Karpas-422 (cell line): ENCODE measurements around the gene ORAI1. TPM values are rescaled to one million over a fixed set of nuclear protein-coding genes. Genes with fewer than 3 reads are reported as not detected.

ENCODE experiments used
- DNase-seq: peaks from one replicate; pipeline ENCODE4 v3.0.0-alpha.2; 2015
- H2AFZ ChIP-seq: fragments of 200-600 bp; sonication (generic); 2 replicates; pipeline ENCODE4 v1.6.1; 2014; ENCODE audit warnings: antibody characterized with exemption, low read length, mixed read lengths
- H3K27ac ChIP-seq: fragments of 200-600 bp; sonication (generic); 2 replicates; pipeline ENCODE4 v1.5.1; 2014; ENCODE audit warnings: mild to moderate bottlenecking, low read length, moderate library complexity
- H3K27me3 ChIP-seq: fragments of 200-600 bp; sonication (generic); 2 replicates; pipeline ENCODE4 v1.6.1; 2014; ENCODE audit warnings: low read length, mixed read lengths
- H3K36me3 ChIP-seq: fragments of 200-600 bp; sonication (generic); 2 replicates; pipeline ENCODE4 v1.6.1; 2014; ENCODE audit warnings: low read length, mixed read lengths; ENCODE audit not compliant: insufficient read depth
- H3K4me1 ChIP-seq: fragments of 200-600 bp; sonication (generic); 2 replicates; pipeline ENCODE4 v1.6.1; 2014; ENCODE audit warnings: mild to moderate bottlenecking, low read length, mixed read lengths
- H3K4me2 ChIP-seq: fragments of 200-600 bp; sonication (generic); 2 replicates; pipeline ENCODE4 v1.6.1; 2014; ENCODE audit warnings: low read length, low read depth, mild to moderate bottlenecking; ENCODE audit not compliant: poor library complexity, severe bottlenecking
- H3K4me3 ChIP-seq: fragments of 200-600 bp; sonication (generic); 2 replicates; pipeline ENCODE4 v1.5.1; 2014; ENCODE audit warnings: mild to moderate bottlenecking, antibody characterized with exemption, low read length, mixed read lengths
- H3K79me2 ChIP-seq: fragments of 200-600 bp; sonication (generic); 2 replicates; pipeline ENCODE4 v1.6.1; 2014; ENCODE audit warnings: mild to moderate bottlenecking, low read length, mixed read lengths
- H3K9ac ChIP-seq: fragments of 200-600 bp; sonication (generic); 2 replicates; pipeline ENCODE4 v1.6.0; 2014; ENCODE audit warnings: low read length
- H3K9me2 ChIP-seq: fragments of 200-600 bp; sonication (generic), shearing (Covaris generic); replicated peaks from 2 replicates; pipeline ENCODE4 v1.6.0; 2014; ENCODE audit warnings: mild to moderate bottlenecking, low read length, moderate library complexity; ENCODE audit not compliant: insufficient read depth
- H3K9me3 ChIP-seq: fragments of 300-700, 200-600 bp; sonication (generic); 2 replicates; pipeline ENCODE4 v1.6.1; 2014; ENCODE audit warnings: low read length, mixed read lengths
- H4K20me1 ChIP-seq: fragments of 200-600 bp; sonication (generic); 2 replicates; pipeline ENCODE4 v1.6.1; 2014; ENCODE audit warnings: mild to moderate bottlenecking, antibody characterized with exemption, low read length, low read depth; ENCODE audit not compliant: insufficient read depth
- total RNA-seq: library from RNA; depleted of rRNA; stranded (reverse); fragments of >200 nt; shearing (Covaris generic); gene quantifications from 2 replicates; pipeline ENCODE4 v1.2.3, GENCODE V29; 2014; ENCODE audit warnings: low replicate concordance; rRNA removed

The ORAI1 gene
- 17.6 and 20.3 TPM in 2 replicates for total RNA-seq

GRCh38 chr12:121626087-121626852 lies at the start of gene ORAI1:
TSS of gene ORAI1 (plus strand) at chr12:121626530.
- no peaks in the 10 kb centered on the region for H3K27me3 ChIP-seq
- H4K20me1 ChIP-seq: no peaks in the 10 kb centered on the region; the same call in 1 of the 2 replicates
- peaks cover 41% of the 10 kb centered on the region for H3K79me2 ChIP-seq
- H2AFZ ChIP-seq: peak within 1 kb of the TSS; percentile 100
- H3K9me2 ChIP-seq: no peaks in the 10 kb centered on the region
- H3K36me3 ChIP-seq: 0 out of 2 replicates have a peak, but pooled peaks cover 5% of the 10 kb centered on the region
- H3K9ac ChIP-seq: peak within 1 kb of the TSS; percentile 90
- H3K4me1 ChIP-seq: peaks cover 39% of the 10 kb centered on the region
- peak; percentile 96 for DNase-seq
- peak within 1 kb of the TSS; percentile 85 for H3K27ac ChIP-seq
- H3K4me3 ChIP-seq: peak within 1 kb of the TSS; percentile 72
- H3K9me3 ChIP-seq: no peaks in the 10 kb centered on the region
- H3K4me2 ChIP-seq: peak within 1 kb of the TSS; percentile 91

- 0 out of 2 replicates have a peak overlapping the region, but pooled peaks have one; percentile 20 for H3K9ac ChIP-seq
- peaks cover 31% of the 10 kb centered on the region for H3K4me1 ChIP-seq
- no peaks in the 10 kb centered on the region for H3K9me3 ChIP-seq
- no peak overlapping the region for H3K4me2 ChIP-seq
- H3K9me2 ChIP-seq: no peaks in the 10 kb centered on the region
- DNase-seq: no peak
- H4K20me1 ChIP-seq: no peaks in the 10 kb centered on the region
- H3K4me3 ChIP-seq: no peak overlapping the region
- no peak overlapping the region for H3K27ac ChIP-seq
- no peaks in the 10 kb centered on the region for H3K79me2 ChIP-seq
- H3K27me3 ChIP-seq: no peaks in the 10 kb centered on the region
- H2AFZ ChIP-seq: no peak overlapping the region
- no peaks in the 10 kb centered on the region for H3K36me3 ChIP-seq
Measured at GRCh38 chr12:121576851-121577391, 49.4 kb upstream of the ORAI1 start.

GRCh38 chr12:121577443-121578180 lies 48.7 kb upstream of the ORAI1 start:
- DNase-seq: no peak
- Histone ChIP-seq H4K20me1 (no peaks in the 10 kb centered on the region), H3K9ac (peak overlapping the region; percentile 20; the same call in 1 of the 2 replicates), H3K9me2 (no peaks in the 10 kb centered on the region), H3K27me3 (no peaks in the 10 kb centered on the region), H3K4me1 (peaks cover 38% of the 10 kb centered on the region), H3K36me3 (no peaks in the 10 kb centered on the region), H3K4me3 (no peak overlapping the region), H3K79me2 (no peaks in the 10 kb centered on the region), H3K4me2 (peak overlapping the region; percentile 80), H3K27ac (no peak overlapping the region), H2AFZ (no peak overlapping the region), H3K9me3 (no peaks in the 10 kb centered on the region)

DNA sequence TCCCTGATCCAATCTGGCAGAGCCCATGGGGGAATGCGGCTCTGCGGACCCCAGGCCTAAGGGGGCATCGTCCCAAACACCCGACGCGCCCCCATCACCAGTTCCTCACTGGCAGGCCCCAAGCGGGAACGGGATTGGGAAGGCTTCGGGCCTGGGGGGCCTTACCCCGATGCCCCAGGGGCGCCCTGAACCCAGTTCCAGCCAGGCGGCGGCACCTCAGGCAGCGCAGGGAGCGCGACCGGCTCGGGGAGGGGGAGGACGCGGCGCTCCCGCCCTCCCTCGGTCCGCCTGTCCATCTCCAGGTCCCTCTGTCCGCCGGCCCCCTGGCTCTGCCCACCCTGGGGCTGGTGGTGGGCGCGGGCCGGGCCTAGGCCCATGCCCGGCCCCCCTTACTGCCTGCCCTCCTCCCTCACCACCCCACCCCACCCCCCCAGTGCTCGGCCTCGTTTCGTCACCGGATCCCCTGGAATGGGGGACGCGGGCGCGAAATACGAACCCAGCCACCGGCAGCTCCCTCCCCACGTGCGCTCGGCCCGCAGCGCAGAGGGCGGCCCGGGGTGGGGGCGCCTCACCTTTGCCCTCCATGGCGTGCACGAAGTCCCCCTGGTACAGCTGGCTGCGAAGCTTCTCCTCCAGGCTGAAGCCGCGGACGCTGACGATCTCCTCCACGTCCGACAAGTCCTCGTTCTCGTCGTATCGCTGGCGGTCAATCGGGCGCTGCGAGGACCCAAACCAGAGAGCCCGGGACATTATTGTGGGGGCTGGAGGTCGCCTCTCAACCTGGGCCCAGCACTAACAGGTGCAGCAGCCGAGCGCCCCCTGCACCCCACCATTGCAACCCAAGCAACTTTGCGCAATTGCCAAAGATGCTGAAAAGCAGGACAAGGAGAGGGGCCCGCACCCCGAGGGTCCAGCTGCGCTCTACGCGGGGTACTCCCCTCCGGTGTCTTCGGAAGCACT lies 47.8 kb upstream of the ORAI1 start:
- peak overlapping the region; percentile 85 for H3K9ac ChIP-seq

DNA sequence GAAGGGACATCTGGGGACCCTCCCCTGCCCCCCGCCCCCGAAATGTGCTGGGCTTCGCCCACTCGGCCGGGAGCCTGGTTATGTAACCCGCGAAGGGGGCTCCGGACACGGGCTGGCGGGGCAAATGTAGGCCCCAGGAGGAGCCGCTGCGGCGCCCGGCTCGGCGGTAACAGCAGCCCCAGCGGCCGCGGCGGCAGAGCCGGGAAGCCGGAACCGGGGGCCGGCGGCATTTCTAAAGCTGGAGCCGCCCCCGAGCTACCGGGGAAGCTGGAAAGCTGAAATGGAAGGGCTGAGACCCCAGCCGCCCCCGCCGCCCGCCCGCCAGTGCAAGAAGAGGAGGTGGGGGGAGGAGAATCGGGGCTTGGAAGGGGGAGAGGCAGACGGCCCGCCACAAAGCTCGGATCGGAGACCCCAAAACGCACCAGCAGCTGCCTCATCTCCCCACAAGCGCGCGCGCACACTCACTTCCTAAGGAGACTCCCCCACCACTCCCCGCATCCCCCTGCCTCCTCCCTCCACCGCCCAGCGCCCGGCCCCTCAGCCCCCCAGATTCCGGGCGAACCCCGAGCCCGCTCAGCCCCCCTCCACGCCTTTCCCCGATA lies 47.0 kb upstream of the ORAI1 start:
- Histone ChIP-seq H3K9me2 (no peaks in the 10 kb centered on the region), H3K27ac (peak overlapping the region; percentile 2), H4K20me1 (no peaks in the 10 kb centered on the region), H3K79me2 (no peaks in the 10 kb centered on the region), H3K9me3 (no peaks in the 10 kb centered on the region), H3K4me1 (peaks cover 40% of the 10 kb centered on the region), H3K4me2 (peak overlapping the region; percentile 80), H2AFZ (peak overlapping the region; percentile 95), H3K9ac (peak overlapping the region; percentile 85), H3K27me3 (no peaks in the 10 kb centered on the region), H3K36me3 (no peaks in the 10 kb centered on the region), H3K4me3 (peak overlapping the region; percentile 63)
- DNase-seq: peak; percentile 79

More for the DNA sequence above, 47.8 kb upstream of the ORAI1 start:
- Histone ChIP-seq H3K4me3 (peak overlapping the region; percentile 63), H3K36me3 (no peaks in the 10 kb centered on the region), H3K4me2 (peak overlapping the region; percentile 80), H2AFZ (peak overlapping the region; percentile 95), H3K27me3 (no peaks in the 10 kb centered on the region), H4K20me1 (no peaks in the 10 kb centered on the region), H3K9me3 (no peaks in the 10 kb centered on the region), H3K27ac (peak overlapping the region; percentile 2; the same call in 1 of the 2 replicates), H3K4me1 (peaks cover 40% of the 10 kb centered on the region), H3K79me2 (no peaks in the 10 kb centered on the region), H3K9me2 (no peaks in the 10 kb centered on the region)
- DNase-seq: no peak

DNA sequence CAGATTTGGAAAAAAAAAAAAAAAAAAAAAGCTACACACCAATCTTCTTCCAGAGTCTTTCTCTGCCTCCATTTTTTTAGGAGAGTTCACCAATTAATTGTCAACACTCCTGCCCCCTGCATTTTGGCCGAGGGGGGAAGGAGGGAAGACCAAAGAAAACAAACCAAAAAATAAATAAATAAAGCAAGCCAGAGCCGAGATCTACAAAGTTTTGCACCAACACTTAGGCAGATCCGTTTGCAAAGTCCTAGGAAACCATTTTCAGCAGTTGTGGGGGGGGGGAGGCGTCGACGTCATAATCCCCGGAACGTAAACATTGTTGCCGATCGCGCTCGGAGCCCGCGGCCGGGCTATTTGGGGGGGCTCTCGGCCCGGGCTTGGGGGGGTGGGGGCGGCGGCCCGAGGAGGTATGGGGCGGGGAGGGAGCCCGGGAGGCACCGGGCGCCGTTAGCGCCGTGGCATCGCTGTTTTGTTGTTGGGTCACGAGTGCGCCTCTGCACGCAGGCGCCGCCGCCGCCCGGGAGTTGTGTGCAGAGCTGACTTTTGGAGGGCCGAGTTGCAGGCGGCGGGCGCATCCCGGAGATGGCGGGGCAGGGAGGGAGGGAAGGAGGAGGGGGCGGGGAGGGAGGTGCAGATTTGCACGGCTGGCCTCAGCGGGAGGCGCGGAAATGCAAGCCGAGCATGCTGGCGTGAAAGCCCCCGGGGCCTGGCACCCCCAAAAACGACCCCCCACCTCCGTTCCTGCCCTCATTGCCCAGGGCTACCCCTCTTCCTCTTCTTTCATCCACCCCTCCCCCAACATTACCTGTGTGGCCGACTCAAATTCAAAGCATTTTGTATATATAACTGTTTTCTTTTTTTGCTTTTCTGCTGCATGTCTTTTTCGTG lies 46.1 kb upstream of the ORAI1 start:
- Histone ChIP-seq H3K79me2 (no peaks in the 10 kb centered on the region), H3K36me3 (no peaks in the 10 kb centered on the region), H3K4me3 (peak overlapping the region; percentile 63), H3K4me1 (peaks cover 40% of the 10 kb centered on the region), H2AFZ (peak overlapping the region; percentile 95), H3K9me3 (no peaks in the 10 kb centered on the region), H3K4me2 (peak overlapping the region; percentile 80), H3K9ac (peak overlapping the region; percentile 85), H3K9me2 (no peaks in the 10 kb centered on the region), H4K20me1 (no peaks in the 10 kb centered on the region), H3K27me3 (no peaks in the 10 kb centered on the region), H3K27ac (peak overlapping the region; percentile 2)
- DNase-seq: peak; percentile 80
